Stimulated activated memory B cell treated with anti-CD40 and anti-IgM and Interleukin-4, amounts not matched to agents 10 μg/mL and 1 μg/mL and 100 μg/mL, for 72 hours (primary cell): ENCODE measurements around the gene SAMD13.

Experiments used
- ATAC-seq: fragments of 150-1000 bp; cut with Tn5 transposase; 2 replicates; pipeline ENCODE4 v1.10.0; 2021
- H3K27ac Mint-ChIP-seq: one replicate; pipeline ENCODE4 v1.8.0; 2022; ENCODE audit warnings: mild to moderate bottlenecking, mixed read lengths
- H3K27me3 Mint-ChIP-seq: one replicate; pipeline ENCODE4 v1.8.0; 2022; ENCODE audit warnings: mixed read lengths
- H3K36me3 Mint-ChIP-seq: one replicate; pipeline ENCODE4 v1.8.0; 2022; ENCODE audit warnings: mixed read lengths
- H3K4me1 Mint-ChIP-seq: one replicate; pipeline ENCODE4 v1.8.0; 2022; ENCODE audit warnings: mixed read lengths
- H3K4me3 Mint-ChIP-seq: one replicate; pipeline ENCODE4 v1.8.0; 2022; ENCODE audit warnings: mild to moderate bottlenecking, moderate library complexity, mixed read lengths
- H3K9me3 Mint-ChIP-seq: one replicate; pipeline ENCODE4 v1.8.0; 2022; ENCODE audit warnings: mixed read lengths

SAMD13 gene

DNA sequence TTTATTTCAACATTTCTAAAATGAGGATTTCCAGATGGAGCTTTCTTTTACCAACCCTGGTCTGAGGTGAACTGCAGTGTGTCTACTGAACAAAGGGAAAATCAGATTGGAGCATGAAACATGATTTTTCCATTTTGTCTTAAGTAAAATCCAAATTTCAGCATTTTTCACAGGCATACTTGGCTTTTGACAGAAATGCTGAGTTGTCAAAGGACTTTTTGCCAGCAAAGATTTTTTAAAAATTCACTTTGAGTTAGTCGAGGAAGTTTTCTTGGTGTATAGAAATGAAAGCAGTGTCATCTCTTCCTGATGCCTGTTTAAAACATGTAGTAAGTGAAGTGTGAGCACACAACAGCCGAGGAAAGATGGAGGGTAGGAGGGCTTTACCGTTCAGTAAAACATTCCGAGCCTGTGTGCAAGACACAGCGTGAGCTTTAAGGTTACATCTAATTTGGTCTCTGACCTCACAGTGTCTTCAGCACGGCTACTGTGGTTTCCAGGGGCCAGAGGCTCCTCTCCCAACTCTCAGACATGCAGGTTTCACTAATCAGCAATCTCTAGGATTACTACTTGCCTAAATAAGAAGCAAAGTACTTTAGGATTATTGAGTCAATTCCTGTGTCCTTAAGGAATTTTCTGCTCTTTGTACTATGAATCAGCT lies 45.9 kb downstream of the SAMD13 start:
- H3K4me1 Mint-ChIP-seq = no peaks in the 10 kb centered on the region
- no peaks in the 10 kb centered on the region for H3K36me3 Mint-ChIP-seq
- ATAC-seq = no peak
- H3K27me3 Mint-ChIP-seq = no peaks in the 10 kb centered on the region
- H3K27ac Mint-ChIP-seq = no peak overlapping the region
- H3K4me3 Mint-ChIP-seq = no peak overlapping the region
- no peaks in the 10 kb centered on the region for H3K9me3 Mint-ChIP-seq

DNA sequence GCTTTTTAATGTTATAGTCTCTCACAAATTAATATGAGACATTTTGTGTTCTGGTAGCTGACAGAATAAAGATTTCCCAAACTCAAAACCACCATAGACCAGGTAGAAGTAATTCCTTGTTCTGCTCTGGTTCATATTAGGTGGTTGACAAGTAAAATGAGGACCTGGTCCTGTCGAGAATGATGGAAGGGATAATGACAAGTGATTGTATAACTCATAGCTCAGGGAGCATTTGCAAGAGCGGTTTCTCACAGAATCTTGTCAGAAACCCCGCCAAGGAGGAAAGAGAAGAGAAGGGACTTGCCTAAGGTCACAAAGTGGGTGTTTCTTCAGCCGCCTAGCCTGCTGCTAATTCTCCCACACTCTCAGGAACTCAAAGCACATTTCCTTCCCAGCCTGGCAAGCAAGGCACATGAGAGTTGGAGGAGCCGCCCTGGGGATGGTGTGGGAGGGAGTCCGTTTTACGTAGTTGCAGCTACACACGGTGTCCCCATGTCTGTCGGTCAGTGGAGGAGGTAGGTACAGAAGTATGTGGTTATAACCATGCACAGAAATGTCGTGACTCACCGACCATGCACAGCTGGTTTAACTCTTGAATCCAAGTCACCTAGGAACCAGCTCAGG lies 46.5 kb downstream of the SAMD13 start:
- Mint-ChIP-seq H3K4me3 (no peak overlapping the region), H3K27me3 (no peaks in the 10 kb centered on the region), H3K4me1 (no peaks in the 10 kb centered on the region), H3K36me3 (no peaks in the 10 kb centered on the region), H3K9me3 (no peaks in the 10 kb centered on the region), H3K27ac (no peak overlapping the region)
- peak; percentile 34 for ATAC-seq

DNA sequence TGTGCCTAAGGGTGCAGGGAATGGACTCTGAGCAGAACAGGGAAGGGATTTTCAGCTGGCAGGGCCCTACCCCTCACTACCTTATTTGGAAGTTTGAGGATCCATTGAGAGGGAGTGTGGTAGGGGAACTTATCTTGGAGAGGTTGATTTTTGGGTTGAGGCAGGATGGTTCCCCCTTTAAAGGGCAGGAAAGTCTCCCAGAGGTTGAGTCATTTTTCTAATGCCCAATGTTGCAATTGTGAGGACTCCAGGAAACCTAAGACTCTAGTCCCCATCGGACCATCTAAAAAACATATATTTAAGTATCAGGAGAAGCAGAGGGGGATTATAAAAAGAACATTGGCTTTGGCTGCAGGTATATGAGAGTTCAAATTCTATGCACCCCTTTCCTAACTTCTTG lies 47.3 kb downstream of the SAMD13 start:
- H3K4me3 Mint-ChIP-seq = no peak overlapping the region
- H3K27ac Mint-ChIP-seq = no peak overlapping the region
- no peak for ATAC-seq
- no peaks in the 10 kb centered on the region for H3K27me3 Mint-ChIP-seq
- H3K9me3 Mint-ChIP-seq = no peaks in the 10 kb centered on the region
- no peaks in the 10 kb centered on the region for H3K4me1 Mint-ChIP-seq
- H3K36me3 Mint-ChIP-seq = no peaks in the 10 kb centered on the region

DNA sequence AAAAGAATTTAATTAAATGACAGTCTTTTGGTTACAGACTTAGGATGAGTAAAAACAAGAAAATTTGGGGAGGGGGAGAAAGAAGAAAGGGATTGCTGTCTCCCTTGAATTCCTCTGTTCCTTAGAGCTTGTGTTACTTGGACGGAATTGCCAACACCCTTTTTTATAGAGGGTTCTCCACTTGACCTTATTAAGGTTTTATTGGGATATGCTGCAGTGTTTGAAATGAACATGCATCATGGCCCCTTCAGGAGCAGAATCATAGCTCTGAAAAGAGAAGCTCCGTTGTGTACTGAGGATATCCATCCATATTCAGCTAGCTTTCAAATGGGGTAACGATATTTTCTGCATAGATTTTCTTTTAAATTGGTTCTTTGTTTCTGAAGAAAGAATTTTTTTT lies 48.6 kb downstream of the SAMD13 start:
- Mint-ChIP-seq H3K36me3 (no peaks in the 10 kb centered on the region), H3K27me3 (no peaks in the 10 kb centered on the region), H3K4me3 (no peak overlapping the region), H3K9me3 (no peaks in the 10 kb centered on the region), H3K27ac (no peak overlapping the region), H3K4me1 (no peaks in the 10 kb centered on the region)
- no peak for ATAC-seq

DNA sequence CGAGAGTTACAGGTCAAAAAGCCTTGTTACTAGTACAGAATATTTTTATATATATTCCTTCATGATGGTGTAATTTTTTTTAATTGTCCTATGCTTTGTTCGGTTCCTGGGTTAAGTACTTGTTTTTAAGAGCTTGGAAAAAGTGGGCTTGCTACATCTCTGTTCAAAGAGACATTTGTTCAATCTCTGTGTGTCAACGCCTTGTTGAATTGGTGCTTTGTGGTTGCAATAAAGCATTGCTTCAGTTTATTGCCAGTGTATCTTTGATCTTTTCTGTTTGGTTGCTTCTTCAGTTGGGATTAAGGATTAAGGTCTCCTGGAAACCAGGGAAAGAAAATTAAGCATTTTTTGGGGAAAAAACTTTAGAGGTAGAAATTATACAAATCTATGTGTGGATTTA lies 49.0 kb downstream of the SAMD13 start:
- Mint-ChIP-seq H3K4me3 (no peak overlapping the region), H3K27ac (no peak overlapping the region), H3K4me1 (no peaks in the 10 kb centered on the region), H3K9me3 (no peaks in the 10 kb centered on the region), H3K36me3 (no peaks in the 10 kb centered on the region), H3K27me3 (no peaks in the 10 kb centered on the region)
- no peak for ATAC-seq

DNA sequence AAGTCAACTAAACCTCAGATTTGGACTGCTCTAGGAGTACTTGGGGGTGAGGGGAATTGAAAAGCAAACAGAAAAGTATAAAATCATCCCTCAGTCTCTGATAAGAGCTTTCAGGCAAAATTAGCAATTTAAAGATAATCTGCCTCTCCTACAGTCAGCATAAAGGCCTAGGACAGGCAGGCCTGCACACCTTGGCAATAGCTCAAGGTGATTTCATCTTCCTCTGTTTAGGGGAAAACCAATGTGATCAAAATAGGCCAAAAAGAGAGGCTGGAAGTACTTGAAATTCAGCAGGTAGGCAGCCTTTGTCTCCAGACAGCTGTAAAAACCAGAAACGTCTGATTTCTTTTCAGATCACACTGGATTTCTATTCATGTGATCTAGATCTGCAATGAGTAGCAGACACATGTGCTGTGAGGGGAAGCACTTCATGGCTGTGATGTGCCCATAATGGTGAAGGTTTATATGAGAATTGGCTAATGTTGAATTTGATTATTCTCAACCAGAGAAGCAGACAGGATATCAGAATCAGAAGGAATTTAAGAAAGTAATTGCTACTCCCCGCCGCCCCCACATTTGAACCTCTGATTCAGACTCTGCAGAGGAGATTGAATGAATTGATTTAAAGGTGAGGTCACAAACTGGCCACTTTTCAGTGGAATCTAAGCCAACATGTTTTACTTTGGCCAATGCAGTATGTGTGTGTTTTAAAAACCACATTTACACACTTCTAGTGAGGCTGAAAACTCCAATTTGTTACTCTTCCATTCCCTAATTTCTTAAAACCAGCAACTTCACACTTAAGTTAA lies 51.0 kb downstream of the SAMD13 start:
- Mint-ChIP-seq H3K4me3 (no peak overlapping the region), H3K27ac (no peak overlapping the region), H3K27me3 (no peaks in the 10 kb centered on the region), H3K9me3 (peaks cover 4% of the 10 kb centered on the region), H3K4me1 (no peaks in the 10 kb centered on the region), H3K36me3 (peaks cover 3% of the 10 kb centered on the region)
- no peak for ATAC-seq

DNA sequence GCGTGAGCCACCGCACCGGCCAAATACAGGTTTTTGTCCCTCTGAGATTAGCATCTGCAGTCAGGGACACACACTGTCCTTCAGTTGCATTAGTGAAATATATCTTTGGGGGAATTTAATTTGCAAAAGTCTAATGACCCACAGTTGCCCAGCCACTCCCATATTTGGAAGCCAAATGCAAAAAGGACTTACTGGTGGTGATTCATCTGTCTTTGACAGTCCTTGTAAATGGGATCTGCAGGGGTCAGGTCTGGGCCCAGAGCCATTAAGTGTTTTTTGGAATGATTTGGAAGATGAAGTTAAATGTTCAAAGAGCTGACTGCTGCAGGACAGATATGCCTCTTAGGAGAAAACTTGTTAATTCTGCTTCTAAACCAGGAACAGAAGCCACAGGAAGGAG lies 52.2 kb downstream of the SAMD13 start:
- no peak overlapping the region for H3K27ac Mint-ChIP-seq
- H3K27me3 Mint-ChIP-seq = no peaks in the 10 kb centered on the region
- H3K36me3 Mint-ChIP-seq = peaks cover 3% of the 10 kb centered on the region
- H3K9me3 Mint-ChIP-seq = peaks cover 4% of the 10 kb centered on the region
- no peaks in the 10 kb centered on the region for H3K4me1 Mint-ChIP-seq
- ATAC-seq = no peak
- H3K4me3 Mint-ChIP-seq = no peak overlapping the region

DNA sequence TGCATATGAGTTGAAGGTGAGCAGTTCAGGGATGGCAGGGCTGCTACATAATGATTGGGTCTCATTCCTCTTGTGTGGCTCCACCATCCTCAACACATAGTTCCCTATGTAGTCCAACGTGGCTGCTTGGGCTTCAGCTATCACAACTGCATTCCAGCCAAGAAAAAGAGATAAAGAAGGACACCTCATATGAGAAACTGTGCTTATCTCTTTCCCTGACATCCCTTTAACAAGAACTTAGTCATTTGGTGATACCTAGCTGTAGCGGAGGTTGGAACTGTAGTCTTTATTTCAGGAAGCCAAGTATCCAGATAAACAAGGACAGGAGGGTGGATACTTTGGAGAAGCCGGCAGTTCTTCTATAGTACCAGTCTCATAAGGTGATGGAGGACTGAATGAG lies 54.0 kb downstream of the SAMD13 start:
- H3K4me3 Mint-ChIP-seq = no peak overlapping the region
- H3K27ac Mint-ChIP-seq = no peak overlapping the region
- H3K9me3 Mint-ChIP-seq = peaks cover 4% of the 10 kb centered on the region
- H3K36me3 Mint-ChIP-seq = peaks cover 3% of the 10 kb centered on the region
- no peak for ATAC-seq
- no peaks in the 10 kb centered on the region for H3K27me3 Mint-ChIP-seq
- no peaks in the 10 kb centered on the region for H3K4me1 Mint-ChIP-seq

DNA sequence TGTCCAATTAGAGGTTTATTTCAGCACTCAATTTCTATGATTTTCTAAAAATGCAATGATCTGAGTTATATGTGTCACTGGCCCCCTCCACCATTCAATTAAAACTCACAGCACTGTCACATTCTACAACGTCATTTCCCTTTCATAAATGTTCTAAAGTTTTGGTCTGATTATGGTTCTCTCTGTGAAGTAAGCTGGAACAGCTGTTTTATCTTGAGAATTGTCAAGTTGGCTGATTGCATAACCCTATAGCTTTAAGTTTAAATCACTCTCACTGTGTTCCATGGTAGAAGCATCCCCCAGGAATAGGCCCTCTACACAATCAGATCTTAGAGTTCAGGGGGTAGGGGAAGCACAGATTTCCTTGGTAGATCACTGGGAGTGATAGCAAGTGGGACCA lies 55.4 kb downstream of the SAMD13 start:
- H3K9me3 Mint-ChIP-seq = peaks cover 4% of the 10 kb centered on the region
- H3K27me3 Mint-ChIP-seq = no peaks in the 10 kb centered on the region
- peaks cover 3% of the 10 kb centered on the region for H3K36me3 Mint-ChIP-seq
- no peak overlapping the region for H3K27ac Mint-ChIP-seq
- no peaks in the 10 kb centered on the region for H3K4me1 Mint-ChIP-seq
- no peak for ATAC-seq
- no peak overlapping the region for H3K4me3 Mint-ChIP-seq

DNA sequence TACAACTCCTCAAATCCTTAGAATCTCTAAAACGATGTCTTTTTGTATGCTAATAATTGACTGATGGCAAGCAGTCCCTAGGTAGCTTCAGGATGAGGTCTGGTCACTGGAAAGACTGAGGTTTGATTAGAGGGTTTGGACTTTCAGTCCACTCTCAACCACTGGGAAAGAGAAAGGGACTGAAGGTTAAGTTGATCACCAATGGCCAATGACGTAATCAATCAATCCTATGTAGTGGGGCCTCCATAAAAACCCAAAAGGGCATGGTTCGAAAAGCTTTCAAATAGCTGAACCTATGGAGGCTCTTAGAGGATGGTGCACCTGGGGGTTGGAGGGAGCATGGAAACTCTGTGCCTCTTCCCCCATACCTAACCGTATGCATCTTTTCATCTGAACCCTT lies 57.2 kb downstream of the SAMD13 start:
- H3K9me3 Mint-ChIP-seq = peaks cover 4% of the 10 kb centered on the region
- peaks cover 3% of the 10 kb centered on the region for H3K36me3 Mint-ChIP-seq
- no peak for ATAC-seq
- H3K4me1 Mint-ChIP-seq = peaks cover 9% of the 10 kb centered on the region
- H3K27me3 Mint-ChIP-seq = no peaks in the 10 kb centered on the region
- H3K4me3 Mint-ChIP-seq = no peak overlapping the region
- H3K27ac Mint-ChIP-seq = no peak overlapping the region

DNA sequence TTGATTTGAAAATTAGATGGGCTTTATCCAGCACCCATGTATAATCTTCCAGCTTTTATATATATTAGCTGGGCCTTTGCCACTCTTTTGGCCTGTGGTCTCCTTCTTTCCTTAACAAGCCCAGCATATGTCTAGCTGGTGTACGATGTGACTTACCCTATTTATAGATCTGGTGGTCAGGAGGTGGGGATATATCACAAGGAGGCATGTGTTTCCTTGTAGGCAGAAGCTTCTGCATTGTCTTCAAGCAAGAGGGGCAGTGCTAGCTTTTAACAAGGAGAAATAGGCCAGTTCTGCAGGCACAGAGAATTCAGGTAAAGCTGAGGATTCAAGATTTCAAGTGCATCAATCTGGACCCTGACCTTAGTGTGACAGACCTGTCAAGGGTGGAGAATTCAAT lies 58.8 kb downstream of the SAMD13 start:
- peaks cover 3% of the 10 kb centered on the region for H3K36me3 Mint-ChIP-seq
- H3K27ac Mint-ChIP-seq = no peak overlapping the region
- H3K9me3 Mint-ChIP-seq = peaks cover 4% of the 10 kb centered on the region
- peaks cover 9% of the 10 kb centered on the region for H3K4me1 Mint-ChIP-seq
- ATAC-seq = no peak
- no peak overlapping the region for H3K4me3 Mint-ChIP-seq
- no peaks in the 10 kb centered on the region for H3K27me3 Mint-ChIP-seq

DNA sequence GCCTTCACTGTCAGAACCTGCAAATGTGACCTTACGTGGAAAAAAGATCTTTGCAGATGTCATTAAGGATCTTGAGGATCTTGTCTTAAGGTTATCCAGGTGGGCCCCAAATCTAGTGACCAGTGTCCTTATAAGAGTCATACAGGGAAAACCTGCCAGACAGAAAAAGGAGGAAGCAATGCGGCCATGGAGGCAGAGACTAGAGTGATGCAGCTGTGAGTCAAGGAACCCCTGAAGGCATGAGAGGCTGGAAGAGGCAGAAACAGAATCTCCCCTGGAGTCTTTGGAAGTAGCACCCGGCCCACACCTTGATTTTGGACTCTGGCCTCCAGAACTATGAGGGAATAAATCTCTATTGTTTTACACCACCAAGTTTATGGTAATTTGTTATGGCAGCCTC lies 60.3 kb downstream of the SAMD13 start:
- peaks cover 3% of the 10 kb centered on the region for H3K36me3 Mint-ChIP-seq
- H3K27me3 Mint-ChIP-seq = no peaks in the 10 kb centered on the region
- no peak overlapping the region for H3K4me3 Mint-ChIP-seq
- H3K27ac Mint-ChIP-seq = no peak overlapping the region
- H3K9me3 Mint-ChIP-seq = peaks cover 2% of the 10 kb centered on the region
- ATAC-seq = no peak
- H3K4me1 Mint-ChIP-seq = peaks cover 9% of the 10 kb centered on the region

DNA sequence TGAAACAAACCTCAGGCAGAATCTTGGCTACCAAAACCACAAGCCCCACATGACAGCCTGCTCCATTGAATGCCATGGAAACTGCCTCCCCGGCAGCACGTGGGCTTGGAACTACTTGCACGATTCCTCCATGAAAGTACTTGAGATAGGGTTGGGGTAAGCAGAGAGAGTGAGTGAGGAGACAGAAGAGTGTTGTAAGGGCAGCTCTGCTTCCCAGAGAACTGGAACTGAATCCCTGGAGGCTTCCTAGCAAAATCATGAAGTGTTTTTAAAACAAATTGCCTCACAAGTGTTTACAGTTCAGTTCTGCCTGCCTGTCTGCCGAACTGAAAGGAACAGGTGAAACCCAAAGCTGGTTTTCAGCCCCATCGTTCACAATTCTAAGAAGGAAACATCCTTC lies 61.5 kb downstream of the SAMD13 start:
- no peaks in the 10 kb centered on the region for H3K27me3 Mint-ChIP-seq
- no peaks in the 10 kb centered on the region for H3K9me3 Mint-ChIP-seq
- H3K36me3 Mint-ChIP-seq = no peaks in the 10 kb centered on the region
- H3K4me1 Mint-ChIP-seq = peaks cover 9% of the 10 kb centered on the region
- no peak overlapping the region for H3K4me3 Mint-ChIP-seq
- H3K27ac Mint-ChIP-seq = no peak overlapping the region
- ATAC-seq = no peak

DNA sequence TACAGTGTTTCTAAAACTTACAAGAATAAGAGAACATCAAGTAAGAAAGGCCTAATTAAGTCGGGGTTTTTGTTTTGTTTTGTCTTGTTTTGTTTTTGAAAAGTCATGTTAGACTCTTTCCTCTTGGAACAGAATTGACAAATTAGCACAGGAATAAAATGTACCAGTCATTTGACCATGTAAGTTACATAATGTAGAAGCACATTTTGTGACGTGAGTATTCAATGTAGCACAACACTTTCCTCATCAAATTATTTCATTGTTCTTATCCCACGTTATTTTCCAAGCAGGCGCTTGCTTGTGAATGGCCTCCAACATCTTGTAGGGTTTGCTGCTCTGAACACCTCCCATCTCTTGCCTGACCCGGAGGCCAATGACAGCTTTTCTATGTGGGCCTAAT lies 62.1 kb downstream of the SAMD13 start:
- no peak overlapping the region for H3K4me3 Mint-ChIP-seq
- peaks cover 9% of the 10 kb centered on the region for H3K4me1 Mint-ChIP-seq
- ATAC-seq = no peak
- no peaks in the 10 kb centered on the region for H3K9me3 Mint-ChIP-seq
- no peaks in the 10 kb centered on the region for H3K27me3 Mint-ChIP-seq
- no peaks in the 10 kb centered on the region for H3K36me3 Mint-ChIP-seq
- H3K27ac Mint-ChIP-seq = no peak overlapping the region

DNA sequence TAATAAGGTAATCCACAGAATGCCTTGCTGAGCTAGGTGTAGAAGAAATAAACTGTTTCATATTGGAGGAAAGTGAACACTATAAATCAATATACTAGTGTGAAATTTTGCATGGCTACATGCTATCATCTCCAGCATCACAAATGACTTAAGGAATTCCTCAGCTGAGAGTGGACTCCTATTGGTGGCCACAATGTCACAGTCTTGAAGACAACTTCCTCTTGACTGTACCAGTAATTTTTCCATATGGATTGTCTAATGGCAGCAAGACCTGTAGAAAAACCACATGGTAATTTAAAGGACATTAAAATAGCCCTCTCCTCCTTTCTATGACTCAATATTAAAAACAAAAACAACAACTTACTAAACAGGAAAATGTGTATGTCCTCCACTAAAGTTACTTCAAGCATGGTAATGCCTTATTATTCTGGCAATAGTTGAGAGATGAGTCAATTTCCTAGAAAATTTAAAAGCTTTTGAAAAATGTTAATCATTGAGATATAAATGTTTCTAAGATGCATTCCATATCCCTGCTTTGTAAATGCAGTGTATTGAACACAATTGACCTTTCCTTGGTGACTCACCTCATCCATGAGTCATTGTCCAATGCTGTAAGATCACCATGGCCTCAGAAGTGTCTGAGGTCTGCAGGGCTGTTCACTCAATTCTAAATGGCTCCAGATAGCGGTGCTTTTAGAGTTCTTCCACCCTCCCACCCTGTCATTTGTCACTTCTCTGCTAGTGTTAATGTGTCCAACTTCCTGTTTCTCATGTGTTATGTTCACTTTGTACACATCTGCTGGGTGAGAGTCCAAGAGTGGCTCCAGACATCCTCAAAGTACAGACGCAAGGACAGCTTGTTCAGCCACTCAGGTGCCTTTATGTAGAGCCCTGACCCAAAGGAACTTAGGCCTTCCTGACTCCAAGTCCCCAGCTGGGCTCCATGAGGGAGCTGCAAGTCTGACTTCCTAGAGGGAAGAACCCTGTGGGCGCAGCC lies 64.0 kb downstream of the SAMD13 start:
- H3K4me3 Mint-ChIP-seq = no peak overlapping the region
- no peaks in the 10 kb centered on the region for H3K27me3 Mint-ChIP-seq
- H3K27ac Mint-ChIP-seq = no peak overlapping the region
- ATAC-seq = peak; percentile 68
- no peaks in the 10 kb centered on the region for H3K36me3 Mint-ChIP-seq
- peaks cover 9% of the 10 kb centered on the region for H3K4me1 Mint-ChIP-seq
- no peaks in the 10 kb centered on the region for H3K9me3 Mint-ChIP-seq
